HL-60 (cell line): Measurements from ENCODE around the gene NEGR1.

Source experiments
- POLR2AphosphoS5 ChIP-seq: IDR thresholded peaks from 2 replicates; pipeline ENCODE4 v1.6.1; 2012; ENCODE audit warnings: low read depth
- TF ChIP-seq, protein P1 (sequence below): IDR thresholded peaks from one replicate; pipeline ENCODE4 v1.5.1; 2011; ENCODE audit warnings: low read length, control low read depth, inconsistent platforms; ENCODE audit not compliant: insufficient read depth

DNA sequence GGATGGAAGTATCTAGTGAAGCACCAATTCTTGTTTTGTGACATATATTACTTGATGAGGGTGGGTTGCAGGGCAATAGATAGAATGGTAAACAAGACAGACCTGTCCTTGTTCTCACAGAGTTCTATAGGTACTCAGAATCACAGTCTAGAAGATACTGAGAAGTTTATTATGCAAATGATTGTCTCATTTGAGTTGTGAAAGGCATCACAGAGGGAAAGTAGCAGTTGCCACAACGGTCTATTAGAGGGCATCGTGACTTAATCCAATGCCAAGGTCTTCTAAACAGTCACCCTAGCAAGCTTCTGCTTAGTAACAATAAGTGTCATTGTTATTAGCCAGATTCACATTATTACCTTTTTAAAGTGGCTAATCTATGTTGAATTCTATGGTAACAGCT lies 626.7 kb downstream of the NEGR1 start:
- TF ChIP-seq, protein P1, sequence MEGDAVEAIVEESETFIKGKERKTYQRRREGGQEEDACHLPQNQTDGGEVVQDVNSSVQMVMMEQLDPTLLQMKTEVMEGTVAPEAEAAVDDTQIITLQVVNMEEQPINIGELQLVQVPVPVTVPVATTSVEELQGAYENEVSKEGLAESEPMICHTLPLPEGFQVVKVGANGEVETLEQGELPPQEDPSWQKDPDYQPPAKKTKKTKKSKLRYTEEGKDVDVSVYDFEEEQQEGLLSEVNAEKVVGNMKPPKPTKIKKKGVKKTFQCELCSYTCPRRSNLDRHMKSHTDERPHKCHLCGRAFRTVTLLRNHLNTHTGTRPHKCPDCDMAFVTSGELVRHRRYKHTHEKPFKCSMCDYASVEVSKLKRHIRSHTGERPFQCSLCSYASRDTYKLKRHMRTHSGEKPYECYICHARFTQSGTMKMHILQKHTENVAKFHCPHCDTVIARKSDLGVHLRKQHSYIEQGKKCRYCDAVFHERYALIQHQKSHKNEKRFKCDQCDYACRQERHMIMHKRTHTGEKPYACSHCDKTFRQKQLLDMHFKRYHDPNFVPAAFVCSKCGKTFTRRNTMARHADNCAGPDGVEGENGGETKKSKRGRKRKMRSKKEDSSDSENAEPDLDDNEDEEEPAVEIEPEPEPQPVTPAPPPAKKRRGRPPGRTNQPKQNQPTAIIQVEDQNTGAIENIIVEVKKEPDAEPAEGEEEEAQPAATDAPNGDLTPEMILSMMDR: no peak
- TF ChIP-seq POLR2AphosphoS5: no peak
